ENCODE results near the gene NUTF2. TPM values are rescaled to one million over a fixed set of nuclear protein-coding genes. Genes with fewer than 3 reads are reported as not detected.
"Not testable (repeated sequence)": the region's sequence is repeated elsewhere in the genome, so short reads cannot be mapped to it uniquely, and the experiment has no call there.

The NUTF2 gene
- total RNA-seq, 1 donor from 2014 or later, result 73.6 TPM

DNA sequence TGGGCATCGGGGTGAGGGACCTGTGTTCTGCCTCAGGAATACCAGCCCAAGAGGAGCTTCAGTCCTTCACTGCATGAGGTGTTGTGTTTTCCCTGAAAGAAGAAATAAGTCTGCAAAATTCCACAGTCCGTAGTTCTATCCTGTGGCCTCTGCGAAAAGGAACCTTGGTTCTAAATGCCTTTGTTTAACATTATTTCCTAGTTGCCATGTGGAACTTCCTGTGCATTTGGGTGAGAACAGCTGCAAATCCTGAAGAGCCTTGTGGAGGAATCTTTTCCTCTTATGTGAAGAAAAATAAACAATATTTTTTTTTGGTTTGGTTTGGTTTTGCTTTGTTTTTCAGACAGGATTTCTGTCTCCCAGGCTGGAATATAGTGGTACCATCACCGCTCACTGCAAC is 56.1 kb downstream of the NUTF2 start:
- H3K4me1 ChIP-seq, result peaks cover 27% of the 10 kb centered on the region
- H3K27me3 ChIP-seq (ENCODE audit: low read depth), result no peaks in the 10 kb centered on the region
- no peak overlapping the region for H3K4me3 ChIP-seq
- peaks cover 4% of the 10 kb centered on the region for H3K36me3 ChIP-seq
- H3K9me3 ChIP-seq (replicated peaks), result no peaks in the 10 kb centered on the region
- no peak for DNase-seq
- no peak overlapping the region for H3K27ac ChIP-seq (replicated peaks)
- TF ChIP-seq CTCF (IDR thresholded peaks at IDR 0.05; ENCODE audit: borderline replicate concordance), result no peak
- intact Hi-C loops (cut with micrococcal nuclease), result no loop called here

DNA sequence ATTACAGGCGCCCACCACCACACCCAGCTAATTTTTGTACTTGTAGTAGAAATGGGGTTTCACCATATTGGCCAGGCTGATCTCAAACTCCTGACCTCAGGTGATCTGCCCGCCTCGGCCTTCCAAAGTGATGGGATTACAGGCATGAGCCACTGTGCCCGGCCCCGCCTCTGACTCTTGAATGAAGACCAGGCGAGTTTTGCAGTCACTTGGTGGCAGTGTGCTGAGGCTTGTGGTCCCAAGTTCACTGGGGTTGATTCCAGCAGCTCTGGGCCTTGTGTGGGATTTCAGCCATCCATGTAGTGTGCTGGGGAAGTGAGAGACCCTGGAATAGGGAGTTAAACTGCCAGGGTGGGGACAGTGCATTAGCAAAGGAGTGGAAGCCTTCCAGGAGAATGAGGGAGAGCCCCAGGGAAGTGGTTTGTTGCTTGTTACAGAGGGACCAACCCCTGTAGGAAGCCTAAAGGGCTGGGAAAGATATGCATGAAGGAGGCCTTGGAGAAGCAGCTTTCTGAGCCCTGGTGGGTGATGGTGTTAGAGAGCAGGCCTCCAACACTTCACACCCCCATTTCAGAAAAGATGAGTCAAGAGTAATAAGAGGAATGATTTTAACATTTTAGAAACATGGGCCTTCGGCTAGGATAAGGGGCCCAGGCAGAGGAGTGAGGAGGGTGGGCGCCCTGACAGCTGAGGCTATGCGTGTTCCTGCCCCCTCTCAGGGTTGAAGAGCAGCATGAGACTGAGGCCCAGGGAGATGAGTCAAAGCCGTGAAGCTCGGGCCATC is 60.9 kb downstream of the NUTF2 start:
- H3K27me3 ChIP-seq (ENCODE audit: low read depth), result no peaks in the 10 kb centered on the region
- intact Hi-C loops (cut with micrococcal nuclease), result no loop called here
- H3K27ac ChIP-seq (replicated peaks), result no peak overlapping the region

DNA sequence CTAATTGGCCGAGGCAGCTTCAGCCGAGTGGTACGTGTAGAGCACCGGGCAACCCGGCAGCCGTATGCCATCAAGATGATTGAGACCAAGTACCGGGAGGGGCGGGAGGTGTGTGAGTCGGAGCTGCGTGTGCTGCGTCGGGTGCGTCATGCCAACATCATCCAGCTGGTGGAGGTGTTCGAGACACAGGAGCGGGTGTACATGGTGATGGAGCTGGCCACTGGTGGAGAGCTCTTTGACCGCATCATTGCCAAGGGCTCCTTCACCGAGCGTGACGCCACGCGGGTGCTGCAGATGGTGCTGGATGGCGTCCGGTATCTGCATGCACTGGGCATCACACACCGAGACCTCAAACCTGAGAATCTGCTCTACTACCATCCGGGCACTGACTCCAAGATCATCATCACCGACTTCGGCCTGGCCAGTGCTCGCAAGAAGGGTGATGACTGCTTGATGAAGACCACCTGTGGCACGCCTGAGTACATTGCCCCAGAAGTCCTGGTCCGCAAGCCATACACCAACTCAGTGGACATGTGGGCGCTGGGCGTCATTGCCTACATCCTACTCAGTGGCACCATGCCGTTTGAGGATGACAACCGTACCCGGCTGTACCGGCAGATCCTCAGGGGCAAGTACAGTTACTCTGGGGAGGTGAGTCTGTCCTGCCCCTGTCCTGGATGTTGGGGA is 62.5 kb downstream of the NUTF2 start:
- Histone ChIP-seq H3K4me3 (no peak overlapping the region), H3K36me3 (peaks cover 31% of the 10 kb centered on the region), H3K9me3 (replicated peaks) (no peaks in the 10 kb centered on the region), H3K27me3 (ENCODE audit: low read depth) (no peaks in the 10 kb centered on the region), H3K27ac (replicated peaks) (no peak overlapping the region), H3K4me1 (peaks cover 11% of the 10 kb centered on the region)
- intact Hi-C loops (cut with micrococcal nuclease), result no loop called here
- DNase-seq, result no peak
- no peak for TF ChIP-seq CTCF (IDR thresholded peaks at IDR 0.05; ENCODE audit: borderline replicate concordance)

More for the DNA sequence above, 60.9 kb downstream of the NUTF2 start:
- no peak for TF ChIP-seq CTCF (IDR thresholded peaks at IDR 0.05; ENCODE audit: borderline replicate concordance)
- no peak for DNase-seq
- no peaks in the 10 kb centered on the region for H3K9me3 ChIP-seq (replicated peaks)
- no peak overlapping the region for H3K4me3 ChIP-seq
- peaks cover 16% of the 10 kb centered on the region for H3K4me1 ChIP-seq
- peaks cover 35% of the 10 kb centered on the region for H3K36me3 ChIP-seq

DNA sequence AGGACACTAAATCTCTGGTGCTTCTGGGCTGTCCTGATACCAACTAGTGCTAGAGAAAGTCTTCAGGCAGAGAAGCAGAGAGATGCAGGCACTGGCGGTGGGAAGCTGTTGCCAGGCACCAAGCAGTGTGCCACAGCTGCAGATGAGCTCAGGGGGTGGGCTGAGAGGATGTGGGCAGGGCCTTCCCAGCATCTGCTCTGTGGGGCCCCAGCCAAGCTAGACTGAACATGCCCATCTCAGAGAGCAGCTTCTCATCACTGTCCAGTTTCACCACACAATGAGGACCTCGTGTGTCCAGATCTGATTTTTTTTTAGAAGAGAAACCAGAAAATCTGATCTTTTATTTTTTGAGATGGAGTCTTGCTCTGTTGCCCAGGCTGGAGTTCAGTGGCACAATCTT is 63.4 kb downstream of the NUTF2 start:
- Histone ChIP-seq H3K27ac (replicated peaks) (no peak overlapping the region), H3K4me3 (no peak overlapping the region), H3K9me3 (replicated peaks) (no peaks in the 10 kb centered on the region), H3K4me1 (peaks cover 17% of the 10 kb centered on the region), H3K36me3 (peaks cover 31% of the 10 kb centered on the region), H3K27me3 (ENCODE audit: low read depth) (no peaks in the 10 kb centered on the region)
- intact Hi-C loops (cut with micrococcal nuclease), result no loop called here
- TF ChIP-seq CTCF (IDR thresholded peaks at IDR 0.05; ENCODE audit: borderline replicate concordance), result no peak
- DNase-seq, result no peak

DNA sequence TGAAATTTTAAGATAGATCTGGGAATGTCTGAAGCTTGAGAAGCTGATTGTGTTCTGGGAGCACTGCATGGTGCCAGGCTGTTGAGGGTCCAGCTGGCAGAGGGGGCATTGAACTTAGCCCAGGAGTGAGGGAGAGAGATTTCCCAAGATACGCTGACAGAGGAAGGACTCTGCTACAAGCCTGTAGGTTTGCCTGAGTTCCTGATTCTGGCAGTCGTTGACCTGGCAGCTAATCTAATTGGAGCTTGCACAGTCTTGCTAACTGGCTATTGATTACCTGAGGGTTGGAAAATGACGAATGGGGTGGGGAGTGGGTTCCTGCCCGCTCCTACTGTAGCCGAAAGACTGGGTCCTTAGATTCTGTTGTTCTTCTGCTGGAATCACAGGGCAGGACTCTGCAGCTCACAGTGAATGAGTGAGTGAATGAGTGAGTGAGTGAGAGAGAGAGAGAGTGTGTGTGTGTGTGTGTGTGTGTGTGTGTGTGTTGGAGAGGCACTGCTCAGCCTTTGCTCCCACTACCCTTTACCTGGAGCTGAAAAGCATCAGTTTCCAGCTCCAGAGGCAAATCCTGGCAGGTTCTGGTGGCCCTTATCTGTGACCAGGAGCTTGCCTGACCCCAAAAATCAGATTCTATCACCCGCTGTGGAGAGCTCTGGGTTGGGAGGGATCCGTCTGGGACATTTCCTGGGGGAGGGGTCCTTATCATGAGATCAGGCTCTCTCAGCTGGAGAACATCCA is 68.2 kb downstream of the NUTF2 start:
- Histone ChIP-seq H3K27me3 (ENCODE audit: low read depth) (no peaks in the 10 kb centered on the region), H3K9me3 (replicated peaks) (no peaks in the 10 kb centered on the region), H3K36me3 (peaks cover 24% of the 10 kb centered on the region), H3K27ac (replicated peaks) (no peak overlapping the region), H3K4me1 (peaks cover 65% of the 10 kb centered on the region), H3K4me3 (no peak overlapping the region)
- intact Hi-C loops (cut with micrococcal nuclease), result no loop called here
- DNase-seq, result no peak
- TF ChIP-seq CTCF (IDR thresholded peaks at IDR 0.05; ENCODE audit: borderline replicate concordance), result no peak

DNA sequence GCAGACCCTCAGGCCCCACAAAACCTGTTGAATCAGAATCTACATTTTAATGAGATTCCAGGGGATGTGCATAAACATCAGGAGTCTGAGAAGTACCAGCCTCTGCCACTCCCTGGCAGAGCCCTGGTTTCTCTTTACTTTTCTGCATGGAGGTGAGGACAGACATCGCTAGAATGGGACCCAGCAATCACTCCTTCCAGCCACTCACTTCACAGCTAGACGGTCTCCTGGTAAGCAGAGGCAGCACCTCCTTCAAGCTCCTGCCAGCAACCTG is 68.7 kb downstream of the NUTF2 start:
- intact Hi-C loops (cut with micrococcal nuclease); H3K27ac ChIP-seq (replicated peaks); H3K27me3 ChIP-seq (ENCODE audit: low read depth); DNase-seq; H3K9me3 ChIP-seq (replicated peaks); H3K4me3 ChIP-seq: not testable (repeated sequence)
- peaks cover 19% of the 10 kb centered on the region for H3K36me3 ChIP-seq
- H3K4me1 ChIP-seq, result peaks cover 70% of the 10 kb centered on the region

All from left ventricle myocardium inferior (tissue), 1 donor.